Liver (tissue), 3 donors: ENCODE data around the gene USP49.

Source experiments
- ATF3 ChIP-seq: IDR thresholded peaks from 2 replicates; pipeline ENCODE4 v1.6.1; 2016; ENCODE audit warnings: antibody characterized with exemption
- CTCF ChIP-seq: fragments of 150-350 bp; IDR thresholded peaks from 2 replicates; pipeline ENCODE4 v1.5.1; 2017; ENCODE audit warnings: improper control_type of control experiment, low read depth, low read length; ENCODE audit not compliant: missing input control
- EGR1 ChIP-seq, 2 donors: IDR thresholded peaks; 2 replicates each; pipeline ENCODE4 v1.6.1; 2016 to 2018; ENCODE audit warnings: antibody characterized with exemption in 2 of 2, low read depth in 2 of 2
- FOXA1 ChIP-seq: IDR thresholded peaks from 2 replicates; pipeline ENCODE4 v1.6.1; 2016; ENCODE audit warnings: antibody characterized with exemption
- GABPA ChIP-seq, 2 donors: IDR thresholded peaks in 1 of 2; conservative IDR thresholded peaks in 1 of 2; 2 replicates each; pipeline ENCODE4 v1.6.1; 2016; ENCODE audit warnings: antibody characterized with exemption in 2 of 2, mild to moderate bottlenecking in 1 of 2, moderate library complexity in 1 of 2
- MAX ChIP-seq: IDR thresholded peaks from 2 replicates; pipeline ENCODE4 v1.6.1; 2016; ENCODE audit warnings: antibody characterized with exemption
- RAD21 ChIP-seq, 2 donors: IDR thresholded peaks; 2 replicates each; pipeline ENCODE4 v1.6.1; 2016; ENCODE audit warnings: antibody characterized with exemption in 2 of 2, mild to moderate bottlenecking in 2 of 2
- REST ChIP-seq: IDR thresholded peaks from 2 replicates; pipeline ENCODE4 v1.6.1; 2016; ENCODE audit warnings: antibody characterized with exemption, mild to moderate bottlenecking
- RXRA ChIP-seq, 2 donors: IDR thresholded peaks; 2 replicates each; pipeline ENCODE4 v1.6.1; 2017 to 2018; ENCODE audit warnings: antibody characterized with exemption in 2 of 2, mild to moderate bottlenecking in 1 of 2
- SP1 ChIP-seq: IDR thresholded peaks from 2 replicates; pipeline ENCODE4 v1.6.1; 2018; ENCODE audit warnings: antibody characterized with exemption, mild to moderate bottlenecking
- TAF1 ChIP-seq: conservative IDR thresholded peaks from 2 replicates; pipeline ENCODE4 v1.6.1; 2016; ENCODE audit warnings: antibody characterized with exemption, mild to moderate bottlenecking
- YY1 ChIP-seq: IDR thresholded peaks from 2 replicates; pipeline ENCODE4 v1.6.1; 2016; ENCODE audit warnings: antibody characterized with exemption, mild to moderate bottlenecking
- ZBTB33 ChIP-seq: IDR thresholded peaks from 2 replicates; pipeline ENCODE4 v1.6.1; 2016; ENCODE audit warnings: antibody characterized with exemption
- donor health status: healthy.
- donor health status: healthy.

- TF ChIP-seq CTCF: no peak
- no peak for TF ChIP-seq REST
- no peak for TF ChIP-seq YY1
- TF ChIP-seq GABPA (IDR thresholded peaks at IDR 0.05 in 1 of 2, conservative IDR thresholded peaks at IDR 0.05 in 1 of 2): no peak
- TF ChIP-seq TAF1: no peak
- no peak for TF ChIP-seq RAD21 (IDR thresholded peaks at IDR 0.05)
- TF ChIP-seq EGR1 (IDR thresholded peaks at IDR 0.05; ENCODE audit: low read depth in 2 of 2): no peak
- TF ChIP-seq RXRA (IDR thresholded peaks at IDR 0.05): no peak
- no peak for TF ChIP-seq MAX
- no peak for TF ChIP-seq ATF3
- TF ChIP-seq ZBTB33: no peak
- TF ChIP-seq SP1: no peak
- TF ChIP-seq FOXA1: no peak
These were observed 109.3 kb downstream of the USP49 start for GRCh38 chr6:41785689-41786450.
